ENCODE results near the gene RFX8.
A peak's percentile ranks its signal among the peaks of the same experiment; 100 is the strongest.

The RFX8 gene

GRCh38 chr2:101382442-101382841 is 92.5 kb downstream of the RFX8 start:
- TF ChIP-seq CTCF (IDR thresholded peaks at IDR 0.05; ENCODE audit: low read depth, low read length) = no peak
- no peaks in the 10 kb centered on the region for H3K27me3 ChIP-seq (ENCODE audit: insufficient read depth, low read depth, severe bottlenecking)
- H3K27ac ChIP-seq = no peak overlapping the region
- DNase-seq = no peak
- H3K4me3 ChIP-seq (ENCODE audit: low read depth, low read length) = no peak overlapping the region
- H3K36me3 ChIP-seq = no peaks in the 10 kb centered on the region
- H3K9me3 ChIP-seq (ENCODE audit: severe bottlenecking) = no peaks in the 10 kb centered on the region

- Histone ChIP-seq H3K4me3 (ENCODE audit: low read depth, low read length) (no peak overlapping the region), H3K36me3 (no peaks in the 10 kb centered on the region), H3K27ac (no peak overlapping the region), H3K9me3 (ENCODE audit: severe bottlenecking) (no peaks in the 10 kb centered on the region), H3K27me3 (ENCODE audit: insufficient read depth, low read depth, severe bottlenecking) (no peaks in the 10 kb centered on the region)
- TF ChIP-seq CTCF (IDR thresholded peaks at IDR 0.05; ENCODE audit: low read depth, low read length) = no peak
- DNase-seq = no peak
Observed at GRCh38 chr2:101380376-101380775, 94.5 kb downstream of the RFX8 start.

GRCh38 chr2:101379091-101379490 is 95.8 kb downstream of the RFX8 start:
- no peak overlapping the region for H3K27ac ChIP-seq
- no peaks in the 10 kb centered on the region for H3K27me3 ChIP-seq (ENCODE audit: insufficient read depth, low read depth, severe bottlenecking)
- no peaks in the 10 kb centered on the region for H3K36me3 ChIP-seq
- DNase-seq = no peak
- H3K9me3 ChIP-seq (ENCODE audit: severe bottlenecking) = no peaks in the 10 kb centered on the region
- H3K4me3 ChIP-seq (ENCODE audit: low read depth, low read length) = no peak overlapping the region
- TF ChIP-seq CTCF (IDR thresholded peaks at IDR 0.05; ENCODE audit: low read depth, low read length) = no peak

GRCh38 chr2:101375653-101376052 is 99.3 kb downstream of the RFX8 start:
- H3K27ac ChIP-seq = no peak overlapping the region

GRCh38 chr2:101374821-101375561 is 99.9 kb downstream of the RFX8 start:
- Histone ChIP-seq H3K27ac (peak overlapping the region; percentile 11; the same call in 1 of the 2 replicates), H3K4me3 (ENCODE audit: low read depth, low read length) (no peak overlapping the region), H3K27me3 (ENCODE audit: insufficient read depth, low read depth, severe bottlenecking) (no peaks in the 10 kb centered on the region), H3K9me3 (ENCODE audit: severe bottlenecking) (no peaks in the 10 kb centered on the region), H3K36me3 (no peaks in the 10 kb centered on the region)
- TF ChIP-seq CTCF (IDR thresholded peaks at IDR 0.05; ENCODE audit: low read depth, low read length) = no peak
- no peak for DNase-seq

More at GRCh38 chr2:101375653-101376052, 99.3 kb downstream of the RFX8 start:
- no peak overlapping the region for H3K4me3 ChIP-seq (ENCODE audit: low read depth, low read length)
- no peak for DNase-seq
- H3K27me3 ChIP-seq (ENCODE audit: insufficient read depth, low read depth, severe bottlenecking) = no peaks in the 10 kb centered on the region
- TF ChIP-seq CTCF (IDR thresholded peaks at IDR 0.05; ENCODE audit: low read depth, low read length) = no peak
- H3K36me3 ChIP-seq = no peaks in the 10 kb centered on the region
- H3K9me3 ChIP-seq (ENCODE audit: severe bottlenecking) = no peaks in the 10 kb centered on the region

- peaks cover 18% of the 10 kb centered on the region for H3K9me3 ChIP-seq (ENCODE audit: severe bottlenecking)
- no peaks in the 10 kb centered on the region for H3K27me3 ChIP-seq (ENCODE audit: insufficient read depth, low read depth, severe bottlenecking)
- TF ChIP-seq CTCF (IDR thresholded peaks at IDR 0.05; ENCODE audit: low read depth, low read length) = no peak
- no peak overlapping the region for H3K4me3 ChIP-seq (ENCODE audit: low read depth, low read length)
- DNase-seq = no peak
- no peak overlapping the region for H3K27ac ChIP-seq
- H3K36me3 ChIP-seq = no peaks in the 10 kb centered on the region
Observed at GRCh38 chr2:101372792-101373191, 102.1 kb downstream of the RFX8 start.

Measured in WERI-Rb-1 (cell line).